SJCRH30 (cell line): ENCODE data around the gene KCNB1. TPM values are rescaled to one million over a fixed set of nuclear protein-coding genes. Genes with fewer than 3 reads are reported as not detected.

Experiments
- DNase-seq, 2 experiments: peaks; one replicate each; pipeline ENCODE4 v3.0.0-alpha.2; 2015 to 2020
- H3K27ac ChIP-seq: fragments of 250-450 bp; sonication (Bioruptor Pico); 2 replicates; pipeline ENCODE4 v1.5.1; 2020; ENCODE audit warnings: mild to moderate bottlenecking, moderate library complexity
- H3K27me3 ChIP-seq: fragments of 250-450 bp; sonication (Bioruptor Pico); 2 replicates; pipeline ENCODE4 v1.5.1; 2020; ENCODE audit warnings: mild to moderate bottlenecking, moderate library complexity
- H3K36me3 ChIP-seq: fragments of 250-450 bp; sonication (Bioruptor Pico); 2 replicates; pipeline ENCODE4 v1.5.1; 2020; ENCODE audit warnings: mild to moderate bottlenecking, moderate library complexity
- H3K4me1 ChIP-seq: fragments of 250-450 bp; sonication (Bioruptor Pico); 2 replicates; pipeline ENCODE4 v1.5.1; 2020; ENCODE audit warnings: mild to moderate bottlenecking, moderate library complexity
- H3K4me3 ChIP-seq: fragments of 250-450 bp; sonication (Bioruptor Pico); 2 replicates; pipeline ENCODE4 v1.5.1; 2020; ENCODE audit warnings: mild to moderate bottlenecking, moderate library complexity
- H3K9me3 ChIP-seq: fragments of 250-450 bp; sonication (Bioruptor Pico); replicated peaks from 2 replicates; pipeline ENCODE4 v1.5.1; 2020; ENCODE audit warnings: mild to moderate bottlenecking, moderate library complexity
- total RNA-seq: library from RNA; depleted of rRNA; stranded (reverse); fragments of >200 nt; shearing (Covaris generic); gene quantifications from 2 replicates; pipeline ENCODE4 v1.2.3, GENCODE V29; 2014

Gene KCNB1
- total RNA-seq, 1 experiment from 2014 or later, result 0.10 TPM

- Histone ChIP-seq H3K4me1 (peaks cover 6% of the 10 kb centered on the region; the same call in 1 of the 2 replicates), H3K36me3 (no peaks in the 10 kb centered on the region), H3K4me3 (no peak overlapping the region), H3K27ac (no peak overlapping the region), H3K27me3 (peaks cover 26% of the 10 kb centered on the region), H3K9me3 (no peaks in the 10 kb centered on the region)
- no peak for DNase-seq
Measured at GRCh38 chr20:49409302-49409974, 73.0 kb downstream of the KCNB1 start.

GRCh38 chr20:49408509-49409104, 73.9 kb downstream of the KCNB1 start:
- H3K27me3 ChIP-seq, result peaks cover 23% of the 10 kb centered on the region
- no peak overlapping the region for H3K4me3 ChIP-seq
- H3K4me1 ChIP-seq, result peaks cover 6% of the 10 kb centered on the region; the same call in 1 of the 2 replicates
- no peaks in the 10 kb centered on the region for H3K9me3 ChIP-seq
- no peak for DNase-seq
- no peaks in the 10 kb centered on the region for H3K36me3 ChIP-seq
- no peak overlapping the region for H3K27ac ChIP-seq

GRCh38 chr20:49406666-49407065, 75.8 kb downstream of the KCNB1 start:
- H3K27me3 ChIP-seq, result peaks cover 12% of the 10 kb centered on the region; the same call in 1 of the 2 replicates
- peaks cover 3% of the 10 kb centered on the region; the same call in 1 of the 2 replicates for H3K9me3 ChIP-seq
- H3K36me3 ChIP-seq, result no peaks in the 10 kb centered on the region
- DNase-seq, result no peak
- no peak overlapping the region for H3K27ac ChIP-seq
- H3K4me3 ChIP-seq, result no peak overlapping the region
- H3K4me1 ChIP-seq, result peaks cover 6% of the 10 kb centered on the region; the same call in 1 of the 2 replicates

GRCh38 chr20:49405696-49406095, 76.8 kb downstream of the KCNB1 start:
- Histone ChIP-seq H3K36me3 (no peaks in the 10 kb centered on the region), H3K27me3 (peaks cover 4% of the 10 kb centered on the region; the same call in 1 of the 2 replicates), H3K27ac (no peak overlapping the region), H3K9me3 (peaks cover 3% of the 10 kb centered on the region; the same call in 1 of the 2 replicates), H3K4me3 (no peak overlapping the region), H3K4me1 (peaks cover 6% of the 10 kb centered on the region; the same call in 1 of the 2 replicates)
- DNase-seq, result no peak

GRCh38 chr20:49405062-49405683, 77.3 kb downstream of the KCNB1 start:
- no peak overlapping the region for H3K27ac ChIP-seq
- peaks cover 3% of the 10 kb centered on the region; the same call in 1 of the 2 replicates for H3K9me3 ChIP-seq
- H3K4me1 ChIP-seq, result peaks cover 6% of the 10 kb centered on the region; the same call in 1 of the 2 replicates
- no peaks in the 10 kb centered on the region for H3K36me3 ChIP-seq
- no peaks in the 10 kb centered on the region for H3K27me3 ChIP-seq
- no peak overlapping the region for H3K4me3 ChIP-seq
- DNase-seq, result peak; percentile 36 to 38

- peaks cover 6% of the 10 kb centered on the region; the same call in 1 of the 2 replicates for H3K4me1 ChIP-seq
- no peaks in the 10 kb centered on the region for H3K36me3 ChIP-seq
- no peak overlapping the region for H3K4me3 ChIP-seq
- H3K27me3 ChIP-seq, result no peaks in the 10 kb centered on the region
- DNase-seq, result no peak
- peaks cover 3% of the 10 kb centered on the region; the same call in 1 of the 2 replicates for H3K9me3 ChIP-seq
- H3K27ac ChIP-seq, result no peak overlapping the region
Measured at GRCh38 chr20:49404461-49404860, 78.0 kb downstream of the KCNB1 start.

GRCh38 chr20:49403911-49404310, 78.6 kb downstream of the KCNB1 start:
- H3K4me3 ChIP-seq, result no peak overlapping the region
- H3K36me3 ChIP-seq, result no peaks in the 10 kb centered on the region

GRCh38 chr20:49403012-49403411, 79.5 kb downstream of the KCNB1 start:
- H3K4me1 ChIP-seq, result peaks cover 10% of the 10 kb centered on the region
- DNase-seq, result no peak
- no peak overlapping the region for H3K27ac ChIP-seq
- no peak overlapping the region for H3K4me3 ChIP-seq
- peaks cover 3% of the 10 kb centered on the region; the same call in 1 of the 2 replicates for H3K9me3 ChIP-seq
- no peaks in the 10 kb centered on the region for H3K27me3 ChIP-seq
- no peaks in the 10 kb centered on the region for H3K36me3 ChIP-seq

More at GRCh38 chr20:49403911-49404310, 78.6 kb downstream of the KCNB1 start:
- H3K27me3 ChIP-seq, result no peaks in the 10 kb centered on the region
- peaks cover 6% of the 10 kb centered on the region; the same call in 1 of the 2 replicates for H3K4me1 ChIP-seq
- H3K9me3 ChIP-seq, result peaks cover 3% of the 10 kb centered on the region; the same call in 1 of the 2 replicates
- no peak overlapping the region for H3K27ac ChIP-seq
- no peak for DNase-seq

GRCh38 chr20:49400904-49401303, 81.6 kb downstream of the KCNB1 start:
- Histone ChIP-seq H3K9me3 (peaks cover 3% of the 10 kb centered on the region; the same call in 1 of the 2 replicates), H3K36me3 (no peaks in the 10 kb centered on the region), H3K4me1 (peaks cover 23% of the 10 kb centered on the region), H3K27me3 (no peaks in the 10 kb centered on the region), H3K4me3 (no peak overlapping the region), H3K27ac (no peak overlapping the region)
- no peak for DNase-seq

GRCh38 chr20:49400410-49400809, 82.1 kb downstream of the KCNB1 start:
- Histone ChIP-seq H3K27me3 (no peaks in the 10 kb centered on the region), H3K9me3 (peaks cover 3% of the 10 kb centered on the region; the same call in 1 of the 2 replicates), H3K27ac (no peak overlapping the region), H3K36me3 (no peaks in the 10 kb centered on the region), H3K4me1 (peaks cover 23% of the 10 kb centered on the region), H3K4me3 (no peak overlapping the region)
- DNase-seq, result no peak

GRCh38 chr20:49399329-49399728, 83.1 kb downstream of the KCNB1 start:
- H3K4me3 ChIP-seq, result no peak overlapping the region
- no peaks in the 10 kb centered on the region for H3K27me3 ChIP-seq
- H3K27ac ChIP-seq, result no peak overlapping the region
- H3K36me3 ChIP-seq, result no peaks in the 10 kb centered on the region
- H3K9me3 ChIP-seq, result peaks cover 3% of the 10 kb centered on the region; the same call in 1 of the 2 replicates
- H3K4me1 ChIP-seq, result peaks cover 17% of the 10 kb centered on the region
- DNase-seq, result no peak

- peak in 1 of 2 experiments; percentile 28 for DNase-seq
- Histone ChIP-seq H3K9me3 (peaks cover 3% of the 10 kb centered on the region; the same call in 1 of the 2 replicates), H3K27me3 (no peaks in the 10 kb centered on the region)
Measured at GRCh38 chr20:49398401-49399144, 83.9 kb downstream of the KCNB1 start.

GRCh38 chr20:49397525-49397924, 84.9 kb downstream of the KCNB1 start:
- peak overlapping the region; percentile 43 for H3K27ac ChIP-seq
- DNase-seq, result peak; percentile 92 to 95

More at GRCh38 chr20:49398401-49399144, 83.9 kb downstream of the KCNB1 start:
- no peak overlapping the region for H3K4me3 ChIP-seq
- no peak overlapping the region for H3K27ac ChIP-seq
- peaks cover 17% of the 10 kb centered on the region for H3K4me1 ChIP-seq
- H3K36me3 ChIP-seq, result no peaks in the 10 kb centered on the region

GRCh38 chr20:49396230-49396629, 86.2 kb downstream of the KCNB1 start:
- Histone ChIP-seq H3K4me1 (peaks cover 17% of the 10 kb centered on the region), H3K27ac (no peak overlapping the region), H3K27me3 (no peaks in the 10 kb centered on the region), H3K9me3 (no peaks in the 10 kb centered on the region), H3K36me3 (no peaks in the 10 kb centered on the region), H3K4me3 (no peak overlapping the region)
- no peak for DNase-seq

More at GRCh38 chr20:49397525-49397924, 84.9 kb downstream of the KCNB1 start:
- H3K27me3 ChIP-seq, result no peaks in the 10 kb centered on the region
- no peak overlapping the region for H3K4me3 ChIP-seq
- peaks cover 17% of the 10 kb centered on the region for H3K4me1 ChIP-seq
- no peaks in the 10 kb centered on the region for H3K36me3 ChIP-seq
- H3K9me3 ChIP-seq, result no peaks in the 10 kb centered on the region
